Amygdala (tissue), 56 donors: ENCODE results near the gene PPP1R13B.
"Not testable (repeated sequence)": the region's sequence is repeated elsewhere in the genome, so short reads cannot be mapped to it uniquely, and the experiment has no call there.

Experiments used
- DNase-seq, 56 donors: peaks; one replicate each; lab custom pipeline; 2025; lab: John Stamatoyannopoulos, UW

Gene PPP1R13B, protein sequence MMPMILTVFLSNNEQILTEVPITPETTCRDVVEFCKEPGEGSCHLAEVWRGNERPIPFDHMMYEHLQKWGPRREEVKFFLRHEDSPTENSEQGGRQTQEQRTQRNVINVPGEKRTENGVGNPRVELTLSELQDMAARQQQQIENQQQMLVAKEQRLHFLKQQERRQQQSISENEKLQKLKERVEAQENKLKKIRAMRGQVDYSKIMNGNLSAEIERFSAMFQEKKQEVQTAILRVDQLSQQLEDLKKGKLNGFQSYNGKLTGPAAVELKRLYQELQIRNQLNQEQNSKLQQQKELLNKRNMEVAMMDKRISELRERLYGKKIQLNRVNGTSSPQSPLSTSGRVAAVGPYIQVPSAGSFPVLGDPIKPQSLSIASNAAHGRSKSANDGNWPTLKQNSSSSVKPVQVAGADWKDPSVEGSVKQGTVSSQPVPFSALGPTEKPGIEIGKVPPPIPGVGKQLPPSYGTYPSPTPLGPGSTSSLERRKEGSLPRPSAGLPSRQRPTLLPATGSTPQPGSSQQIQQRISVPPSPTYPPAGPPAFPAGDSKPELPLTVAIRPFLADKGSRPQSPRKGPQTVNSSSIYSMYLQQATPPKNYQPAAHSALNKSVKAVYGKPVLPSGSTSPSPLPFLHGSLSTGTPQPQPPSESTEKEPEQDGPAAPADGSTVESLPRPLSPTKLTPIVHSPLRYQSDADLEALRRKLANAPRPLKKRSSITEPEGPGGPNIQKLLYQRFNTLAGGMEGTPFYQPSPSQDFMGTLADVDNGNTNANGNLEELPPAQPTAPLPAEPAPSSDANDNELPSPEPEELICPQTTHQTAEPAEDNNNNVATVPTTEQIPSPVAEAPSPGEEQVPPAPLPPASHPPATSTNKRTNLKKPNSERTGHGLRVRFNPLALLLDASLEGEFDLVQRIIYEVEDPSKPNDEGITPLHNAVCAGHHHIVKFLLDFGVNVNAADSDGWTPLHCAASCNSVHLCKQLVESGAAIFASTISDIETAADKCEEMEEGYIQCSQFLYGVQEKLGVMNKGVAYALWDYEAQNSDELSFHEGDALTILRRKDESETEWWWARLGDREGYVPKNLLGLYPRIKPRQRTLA

DNA sequence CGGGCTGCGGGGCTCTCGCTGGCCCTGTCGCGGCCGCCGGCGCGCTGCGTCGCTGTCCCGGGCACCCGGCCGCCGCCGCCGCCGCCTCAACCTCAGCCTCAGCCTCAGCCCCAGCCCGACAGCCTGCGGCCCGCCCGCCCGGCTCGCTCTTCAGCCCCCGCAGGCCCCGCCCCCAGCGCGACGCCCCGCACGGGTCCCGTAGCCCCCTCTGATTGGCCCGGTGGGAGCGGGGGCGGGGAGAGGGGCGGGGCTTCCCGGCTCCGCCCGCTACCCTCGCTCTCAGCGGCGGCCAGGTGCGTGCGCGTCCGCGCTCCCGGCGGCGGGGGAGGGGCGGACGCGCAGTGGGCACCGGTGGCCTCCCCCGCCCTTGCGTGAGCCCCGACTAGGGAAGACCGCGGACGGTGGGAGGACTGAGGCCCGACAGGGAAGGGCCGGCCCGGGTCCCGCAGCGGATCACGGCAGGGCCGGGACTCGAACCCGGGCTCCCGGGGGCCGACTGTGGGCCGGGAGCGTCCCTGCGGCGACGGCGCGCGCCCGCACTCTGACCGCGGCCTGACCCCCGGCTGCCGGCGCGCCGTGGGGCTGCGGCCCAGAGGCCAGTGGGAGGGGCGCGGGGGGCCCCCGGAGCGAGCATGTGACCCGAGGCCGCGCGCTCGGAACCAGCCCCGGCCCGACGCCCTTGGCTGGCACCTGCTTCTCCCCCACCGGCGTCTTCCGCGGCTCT lies at the start of gene PPP1R13B:
Gene PPP1R13B, minus strand, starts transcription at position 125 of the 724 bp plus-strand sequence. CDS start 268 bp downstream, outside the sequence.
- peak in 55 of 56 donors; percentile 48 to 93 (median 82) for DNase-seq

DNA sequence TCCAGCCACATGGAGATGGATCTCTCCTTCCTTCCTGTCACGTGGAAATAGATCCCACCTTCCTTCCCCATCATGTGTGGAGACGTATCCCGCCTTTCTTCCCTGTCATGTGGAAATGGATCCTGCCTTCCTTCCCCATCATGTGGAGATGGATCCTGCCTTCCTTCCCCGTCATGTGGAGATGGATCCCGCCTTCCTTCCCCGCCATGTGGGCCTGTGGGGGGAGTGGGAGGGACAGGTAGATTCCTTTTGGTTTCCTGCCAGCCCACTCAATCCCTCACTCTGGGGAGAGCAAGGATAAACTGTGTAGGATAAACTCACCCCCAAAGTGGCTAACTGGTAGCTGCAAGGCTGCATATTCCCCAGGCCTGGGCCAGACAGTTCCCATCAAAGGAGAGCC lies 49.2 kb upstream of the PPP1R13B start:
- no peak for DNase-seq

DNA sequence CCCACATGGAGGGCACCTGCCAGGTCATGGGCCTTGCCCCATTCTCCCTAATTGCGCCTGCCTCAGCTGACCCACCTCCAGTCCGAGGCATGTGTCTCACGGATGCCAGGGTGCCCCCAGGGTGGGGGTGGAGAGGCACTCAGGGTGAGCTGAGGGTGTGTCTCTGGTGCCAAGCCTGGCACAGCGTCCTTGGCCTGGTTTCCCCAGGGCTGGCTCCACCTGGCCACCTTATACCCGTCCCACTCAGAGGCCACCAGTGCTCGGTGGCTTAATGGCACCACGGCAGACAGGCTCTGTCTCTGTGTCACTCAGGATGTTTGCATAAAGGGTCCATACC lies 47.3 kb upstream of the PPP1R13B start:
- DNase-seq = no peak

GRCh38 chr14:103894034-103894722 lies 46.8 kb upstream of the PPP1R13B start:
- no peak for DNase-seq

DNA sequence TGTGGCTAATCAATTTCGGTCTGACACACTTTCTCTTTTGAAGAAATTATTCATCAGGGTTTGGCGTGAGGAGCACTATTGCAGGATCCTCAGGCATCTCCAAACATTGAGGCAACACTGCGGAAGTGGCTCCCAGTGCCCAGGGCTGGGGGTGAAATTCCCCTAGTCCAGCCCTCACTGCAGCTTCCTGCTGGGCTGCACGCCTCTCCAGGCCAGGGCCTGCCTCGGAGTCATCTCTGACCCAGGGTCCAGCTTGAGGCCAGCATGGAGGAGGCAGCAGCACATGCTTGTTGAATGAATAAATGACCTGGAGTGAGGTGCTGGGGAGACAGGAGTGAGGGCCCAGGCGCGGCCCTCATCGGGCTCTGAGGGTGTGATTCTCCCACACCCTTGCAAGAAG lies 44.9 kb upstream of the PPP1R13B start:
- DNase-seq = no peak

GRCh38 chr14:103891667-103892215 lies 44.4 kb upstream of the PPP1R13B start:
- DNase-seq = no peak

DNA sequence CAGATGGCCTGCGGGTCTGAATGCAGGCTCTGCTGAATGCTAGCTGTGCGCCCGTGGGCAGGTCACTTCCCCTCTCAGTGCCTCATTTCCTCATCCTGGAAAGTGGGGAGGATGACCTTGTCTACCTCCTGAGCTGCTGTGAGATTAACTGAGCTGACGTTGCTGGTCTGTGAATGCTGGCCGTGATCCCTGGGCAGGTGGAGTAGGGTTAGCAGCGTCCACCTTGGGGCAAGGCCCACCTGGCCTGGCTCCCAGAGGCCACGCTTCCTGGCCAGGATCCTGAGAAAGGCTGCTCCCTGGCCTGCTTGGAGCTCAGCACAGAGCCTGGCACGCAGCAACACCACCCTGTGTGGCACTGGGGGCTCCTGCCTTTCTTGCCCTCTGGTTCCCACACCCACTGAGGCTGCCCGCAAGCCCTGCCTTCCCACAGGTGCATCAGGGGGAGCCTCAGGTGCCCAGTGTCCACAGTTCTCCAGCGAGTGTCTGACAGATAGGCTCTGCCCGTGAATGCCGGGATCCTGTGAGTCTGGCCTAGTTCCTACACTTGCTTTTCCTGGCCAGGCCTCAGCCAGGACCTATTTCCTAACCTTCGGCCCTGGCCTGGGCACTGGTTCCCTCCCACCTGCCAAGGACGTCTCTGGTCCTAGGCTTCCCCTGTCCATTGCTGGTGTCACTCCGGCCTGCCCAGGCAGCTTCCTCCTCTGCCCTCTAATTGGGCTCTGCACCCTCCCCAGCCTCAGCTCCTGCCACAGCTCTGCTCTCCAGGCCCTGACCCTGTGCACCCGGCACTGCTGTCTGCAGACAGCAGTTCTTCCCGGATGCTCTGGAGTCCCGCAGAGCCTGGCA lies 43.7 kb upstream of the PPP1R13B start:
- no peak for DNase-seq

GRCh38 chr14:103890052-103890371 lies 42.6 kb upstream of the PPP1R13B start:
- no peak for DNase-seq

DNA sequence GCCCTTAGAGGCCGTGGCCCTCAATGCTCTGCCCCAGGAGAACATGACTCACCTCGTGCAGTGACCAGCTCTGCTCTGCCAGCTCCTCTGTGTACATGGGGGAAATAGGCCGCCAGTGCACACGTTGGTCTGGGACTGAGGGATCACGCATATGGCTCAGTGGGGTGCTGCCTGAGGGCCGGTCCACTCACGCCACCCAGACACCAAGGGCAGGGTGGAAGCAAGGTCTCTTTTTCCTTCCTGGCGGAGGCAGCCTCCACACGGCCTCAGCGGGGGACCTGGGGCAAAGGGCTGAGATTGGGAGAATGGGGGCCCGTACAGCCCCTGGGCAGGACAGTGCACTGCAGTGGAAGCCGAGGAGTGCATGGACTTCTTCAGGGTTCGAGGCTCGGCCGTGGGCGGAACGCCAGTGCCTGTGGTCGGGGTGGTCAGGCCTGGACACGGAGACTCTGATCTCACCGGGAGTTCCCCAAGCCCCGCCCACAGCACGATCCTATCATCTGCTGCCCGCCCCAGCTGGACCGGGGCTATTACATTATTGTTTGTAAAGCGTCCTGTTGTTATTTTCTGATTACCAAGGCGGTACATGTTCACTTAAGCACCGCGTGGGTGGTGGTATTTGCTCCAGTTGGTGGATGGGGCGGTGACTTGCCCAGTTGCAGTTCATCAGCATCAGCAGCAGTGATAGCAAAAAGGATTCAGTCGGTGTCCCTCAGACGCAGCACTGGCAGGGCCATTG lies 42.1 kb upstream of the PPP1R13B start:
- DNase-seq = no peak

DNA sequence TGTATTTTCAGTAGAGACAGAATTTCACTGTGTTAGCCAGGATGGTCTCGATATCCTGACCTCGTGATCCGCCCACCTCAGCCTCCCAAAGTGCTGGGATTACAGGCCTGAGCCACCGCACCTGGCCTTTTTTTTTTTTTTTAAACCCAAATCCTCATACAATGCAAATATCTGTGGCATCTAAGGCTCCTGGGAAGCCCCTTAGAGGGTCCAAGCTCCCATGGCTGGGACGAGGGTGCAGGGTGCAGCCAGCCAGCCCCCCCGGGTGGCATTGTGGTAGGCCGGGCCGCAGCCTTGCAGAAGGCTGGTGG lies 41.6 kb upstream of the PPP1R13B start:
- not testable (repeated sequence) for DNase-seq

GRCh38 chr14:103887557-103888115 lies 40.3 kb upstream of the PPP1R13B start:
- DNase-seq = no peak

- DNase-seq = no peak
Measured at GRCh38 chr14:103887170-103887501, 39.8 kb upstream of the PPP1R13B start.

DNA sequence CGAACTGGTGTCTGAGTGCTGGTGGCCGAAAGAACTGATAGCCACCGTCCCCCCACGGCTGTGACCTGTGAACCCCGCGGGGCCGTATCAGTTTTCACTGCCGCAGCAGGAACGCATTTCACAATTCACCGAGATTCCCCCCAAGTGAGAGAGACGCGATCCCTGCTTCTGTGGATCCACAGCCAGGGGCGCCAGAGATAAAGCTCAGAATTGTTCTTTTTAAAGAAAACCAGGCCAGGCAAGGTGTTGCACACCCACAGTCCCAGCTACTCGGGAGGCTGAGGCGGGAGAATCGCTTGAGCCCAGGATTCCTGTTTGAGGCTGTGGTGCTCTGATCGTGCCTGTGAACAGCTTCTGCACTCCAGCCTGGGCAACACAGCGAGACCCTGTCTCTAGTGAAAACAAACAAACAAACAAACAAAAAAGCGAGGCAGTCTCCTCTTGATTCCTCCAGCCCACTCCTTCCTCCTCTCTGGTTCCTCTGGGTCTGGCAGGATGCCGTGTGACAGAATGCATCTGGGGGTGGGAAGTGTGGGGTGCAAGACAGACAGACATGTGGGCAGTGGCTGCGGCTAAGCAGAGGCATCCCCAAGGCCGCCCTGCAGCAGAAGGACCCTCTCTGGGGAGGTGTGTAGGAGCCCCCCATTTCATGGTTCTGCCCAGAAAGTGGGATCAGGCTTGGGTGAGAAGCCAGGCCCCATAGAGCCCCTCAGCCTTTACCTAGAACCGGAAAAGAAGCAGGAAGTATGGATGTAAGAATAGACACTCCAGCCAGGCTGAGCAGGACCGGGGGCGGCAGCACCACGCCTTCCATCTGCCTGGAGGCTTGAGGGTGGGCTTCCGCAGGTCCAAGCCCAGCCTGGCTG lies 39.2 kb upstream of the PPP1R13B start:
- DNase-seq = peak in 4 of 56 donors; percentile 25 to 50 (median 36)

DNA sequence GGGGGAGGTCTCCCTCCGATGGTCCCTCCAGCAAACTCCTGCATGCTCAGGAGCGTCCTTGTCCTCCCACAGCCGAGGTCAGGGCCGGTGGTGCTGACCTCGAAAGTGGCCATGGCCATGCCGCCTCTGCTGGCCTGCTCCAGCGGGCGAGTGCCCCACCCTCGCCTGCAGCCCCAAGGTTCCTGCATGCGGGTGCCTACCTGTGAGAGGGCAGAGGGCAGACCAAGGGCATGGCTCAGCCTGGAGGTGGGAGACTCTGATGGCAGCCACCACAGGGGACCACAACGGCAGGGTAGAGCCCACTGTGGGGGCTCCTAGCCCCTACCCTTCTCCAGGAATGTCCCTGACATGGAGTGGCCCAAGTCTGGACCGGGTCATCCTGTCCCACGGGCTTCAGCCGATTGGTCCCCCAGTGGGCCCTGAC lies 38.1 kb upstream of the PPP1R13B start:
- no peak for DNase-seq

DNA sequence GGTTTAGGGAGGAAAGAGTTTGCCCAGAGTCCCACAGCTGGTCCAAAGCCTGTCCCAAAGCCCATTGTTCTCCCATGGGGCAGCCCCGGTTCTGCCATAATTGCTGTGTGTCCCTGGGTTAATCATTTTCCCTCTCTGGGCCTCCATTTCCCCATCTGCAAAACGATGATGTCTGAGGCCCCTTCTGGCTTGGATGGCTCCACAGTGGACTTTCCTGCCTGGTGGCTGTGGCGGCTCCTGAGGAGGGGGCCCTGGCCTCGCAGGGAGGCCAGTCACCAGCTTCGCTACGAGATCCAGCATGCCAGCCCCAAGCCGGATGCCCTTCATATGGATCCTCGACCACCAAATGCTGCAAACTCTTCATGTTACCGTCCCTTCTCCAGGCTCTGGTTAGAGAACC lies 37.5 kb upstream of the PPP1R13B start:
- no peak for DNase-seq

GRCh38 chr14:103883263-103883523 lies 35.8 kb upstream of the PPP1R13B start:
- no peak for DNase-seq

- DNase-seq = no peak
Measured at GRCh38 chr14:103882503-103883262, 35.3 kb upstream of the PPP1R13B start.
